Upper lobe of left lung (tissue), 6 donors: ENCODE measurements around the gene ULK4. TPM values are rescaled to one million over a fixed set of nuclear protein-coding genes. Genes with fewer than 3 reads are reported as not detected.
"Not testable (repeated sequence)": the region's sequence is repeated elsewhere in the genome, so short reads cannot be mapped to it uniquely, and the experiment has no call there.

Experiments
- ATAC-seq, 2 donors: fragments of 200-7000 bp; cut with Tn5 transposase; one replicate each; pipeline ENCODE4 v1.9.1; 2022; ENCODE audit warnings: mild to moderate bottlenecking in 2 of 2, moderate library complexity in 2 of 2; ENCODE audit not compliant: low FRiP score in 2 of 2
- DNase-seq, 2 donors: peaks; one replicate each; pipeline ENCODE4 v3.0.0-alpha.2; 2019 to 2020
- H3K27ac ChIP-seq, 4 donors: fragments of 200-600 bp; sonication (generic); one replicate each; pipeline ENCODE4 v1.5.1; 2016 to 2019
- H3K27me3 ChIP-seq, 4 donors: fragments of 200-600 bp; sonication (generic); one replicate each; pipeline ENCODE4 v1.5.1; 2017 to 2019
- H3K36me3 ChIP-seq, 4 donors: fragments of 200-600 bp; sonication (generic); one replicate each; pipeline ENCODE4 v1.5.1; 2016 to 2019
- H3K4me1 ChIP-seq, 4 donors: fragments of 200-600 bp; sonication (generic); one replicate each; pipeline ENCODE4 v1.5.1; 2018 to 2019
- H3K4me3 ChIP-seq, 4 donors: fragments of 200-600 bp; sonication (generic); one replicate each; pipeline ENCODE4 v1.5.1; 2017 to 2019; ENCODE audit warnings: mild to moderate bottlenecking in 2 of 4, moderate library complexity in 1 of 4
- H3K9me3 ChIP-seq, 4 donors: fragments of 200-600 bp; sonication (generic); one replicate each; pipeline ENCODE4 v1.5.1; 2018 to 2019
- CTCF ChIP-seq, 6 experiments: fragments of 450-650 bp in 4 of 6; fragments of 200-600 bp in 2 of 6; sonication (generic) in 2 of 6; IDR thresholded peaks; one replicate each; pipeline ENCODE4 v1.5.1; 2016 to 2019; ENCODE audit warnings: antibody characterized with exemption in 6 of 6
- EP300 ChIP-seq, 4 donors: sonication (generic); formaldehyde crosslinking; IDR thresholded peaks; one replicate each; pipeline ENCODE4 v1.5.1; 2017; ENCODE audit warnings: antibody characterized with exemption in 4 of 4, control low read depth in 2 of 4
- POLR2A ChIP-seq, 4 donors: fragments of 450-650 bp; IDR thresholded peaks; one replicate each; pipeline ENCODE4 v1.5.1; 2016 to 2017; ENCODE audit warnings: antibody characterized with exemption in 4 of 4, mild to moderate bottlenecking in 2 of 4
- POLR2AphosphoS5 ChIP-seq, 2 donors: sonication (generic); formaldehyde crosslinking; IDR thresholded peaks; one replicate each; pipeline ENCODE4 v1.5.1; 2017; ENCODE audit warnings: antibody characterized with exemption in 2 of 2
- WGBS, 2 donors: methylation state at CpG; one replicate each; pipeline ENCODE4 v1.1.5; 2017 to 2018; 5-methylcytosine and 5-hydroxymethylcytosine counted together
- total RNA-seq, 6 donors: library from RNA; depleted of rRNA in 4 of 6; stranded (reverse); fragments of >200 nt in 4 of 6; gene quantifications; one replicate each; pipeline versions ENCODE4 v1.1.0 to v1.2.1, GENCODE V29; 2016 to 2021
- donor health status: DM: no; HTN: no; CAD: no; lungs with moderate emphysema.
- donor health status: DM: no; HTN: yes; CAD: no; lungs with severe emphysema.

The ULK4 gene
- total RNA-seq, 6 donors from 2014 or later: 9.4 to 76.5 (median 28.1) TPM

GRCh38 chr3:41991437-41991836 is 29.5 kb upstream of the ULK4 start:
- Histone ChIP-seq H3K4me3 (no peak overlapping the region), H3K27ac (no peak overlapping the region), H3K27me3 (no peaks in the 10 kb centered on the region), H3K36me3 (no peaks in the 10 kb centered on the region), H3K4me1 (no peaks in the 10 kb centered on the region), H3K9me3 (no peaks in the 10 kb centered on the region)
- TF ChIP-seq CTCF (IDR thresholded peaks at IDR 0.05): no peak
- TF ChIP-seq EP300 (IDR thresholded peaks at IDR 0.05): no peak
- TF ChIP-seq POLR2A (IDR thresholded peaks at IDR 0.05): no peak
- no peak for TF ChIP-seq POLR2AphosphoS5 (IDR thresholded peaks at IDR 0.05)
- WGBS, 2 donors: 82 to 84% methylated on average over 3 of the region's 3 CpGs
- no peak for DNase-seq
- no peak for ATAC-seq

DNA sequence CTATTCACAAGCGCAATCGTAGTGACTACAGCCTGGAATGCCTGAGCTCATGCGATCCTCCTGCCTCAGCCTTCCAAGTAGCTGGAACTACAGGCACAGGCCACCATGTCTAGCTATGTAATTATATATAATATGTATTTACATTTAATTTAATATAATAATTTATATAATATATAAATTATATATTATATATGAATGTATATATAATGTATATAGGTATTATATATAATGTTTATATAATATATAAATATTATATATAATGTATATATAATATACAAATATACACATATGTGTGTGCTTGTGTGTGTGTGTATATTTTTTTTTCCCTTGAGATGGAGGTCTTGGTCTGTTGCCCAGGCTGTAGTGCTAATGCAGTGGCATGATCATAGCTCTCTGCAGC is 27.6 kb upstream of the ULK4 start:
- ATAC-seq (no peak), DNase-seq (no peak)
- no peaks in the 10 kb centered on the region for H3K27me3 ChIP-seq
- no peak overlapping the region for H3K27ac ChIP-seq
- H3K36me3 ChIP-seq: no peaks in the 10 kb centered on the region
- no peak overlapping the region for H3K4me3 ChIP-seq
- no peaks in the 10 kb centered on the region for H3K4me1 ChIP-seq
- H3K9me3 ChIP-seq: no peaks in the 10 kb centered on the region
- TF ChIP-seq CTCF (IDR thresholded peaks at IDR 0.05) (no peak), POLR2A (IDR thresholded peaks at IDR 0.05) (no peak), POLR2AphosphoS5 (IDR thresholded peaks at IDR 0.05) (no peak), EP300 (IDR thresholded peaks at IDR 0.05) (no peak)
- 98% methylated on average over 3 of the region's 3 CpGs for WGBS, 2 donors

- ATAC-seq: no peak
- Histone ChIP-seq H3K36me3 (no peaks in the 10 kb centered on the region), H3K4me3 (no peak overlapping the region), H3K27ac (no peak overlapping the region), H3K4me1 (no peaks in the 10 kb centered on the region), H3K9me3 (no peaks in the 10 kb centered on the region), H3K27me3 (no peaks in the 10 kb centered on the region)
- WGBS, 2 donors: 75 to 83% methylated on average over 5 of the region's 5 CpGs
- TF ChIP-seq POLR2A (IDR thresholded peaks at IDR 0.05): no peak
- no peak for TF ChIP-seq EP300 (IDR thresholded peaks at IDR 0.05)
- no peak for TF ChIP-seq CTCF (IDR thresholded peaks at IDR 0.05)
- TF ChIP-seq POLR2AphosphoS5 (IDR thresholded peaks at IDR 0.05): no peak
- no peak for DNase-seq
Observed at GRCh38 chr3:41987627-41988026, 25.7 kb upstream of the ULK4 start.

- no peak for TF ChIP-seq POLR2AphosphoS5 (IDR thresholded peaks at IDR 0.05)
- no peak for TF ChIP-seq CTCF (IDR thresholded peaks at IDR 0.05)
- TF ChIP-seq POLR2A (IDR thresholded peaks at IDR 0.05): no peak
- no peak for TF ChIP-seq EP300 (IDR thresholded peaks at IDR 0.05)
- no peak for DNase-seq
- ATAC-seq: no peak
- no peaks in the 10 kb centered on the region for H3K36me3 ChIP-seq
- 79% methylated on average over 2 of the region's 2 CpGs for WGBS, 2 donors
- no peaks in the 10 kb centered on the region for H3K9me3 ChIP-seq
- no peak overlapping the region for H3K4me3 ChIP-seq
- H3K27ac ChIP-seq: no peak overlapping the region
- H3K27me3 ChIP-seq: no peaks in the 10 kb centered on the region
- H3K4me1 ChIP-seq: no peaks in the 10 kb centered on the region
Observed at GRCh38 chr3:41986561-41986960, 24.7 kb upstream of the ULK4 start.

DNA sequence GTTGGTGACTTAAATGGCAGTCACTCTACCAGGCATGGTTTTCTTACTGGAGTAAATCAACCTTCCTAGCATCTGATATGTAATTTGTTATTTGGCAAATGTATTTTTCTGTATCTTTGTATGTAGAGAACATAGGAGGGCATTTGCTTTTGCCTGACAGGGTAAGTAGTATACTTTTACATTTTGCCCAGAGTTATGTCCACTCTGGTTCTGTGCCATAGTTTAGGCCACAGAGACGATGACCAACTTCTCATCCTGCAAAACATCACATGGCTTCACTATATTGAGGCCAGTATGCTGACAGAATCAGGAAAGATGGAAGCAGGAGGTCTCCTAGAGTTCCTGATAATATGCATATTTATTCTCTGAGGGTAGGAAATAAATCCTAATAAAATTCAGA is 23.1 kb upstream of the ULK4 start:
- Histone ChIP-seq H3K4me1 (no peaks in the 10 kb centered on the region), H3K27ac (no peak overlapping the region), H3K27me3 (no peaks in the 10 kb centered on the region), H3K9me3 (no peaks in the 10 kb centered on the region), H3K4me3 (no peak overlapping the region), H3K36me3 (no peaks in the 10 kb centered on the region)
- ATAC-seq (no peak), DNase-seq (no peak)
- 83 to 100% methylated on average over 1 of the region's 1 CpG for WGBS, 2 donors
- TF ChIP-seq EP300 (IDR thresholded peaks at IDR 0.05) (no peak), POLR2A (IDR thresholded peaks at IDR 0.05) (no peak), POLR2AphosphoS5 (IDR thresholded peaks at IDR 0.05) (no peak), CTCF (IDR thresholded peaks at IDR 0.05) (no peak)

DNA sequence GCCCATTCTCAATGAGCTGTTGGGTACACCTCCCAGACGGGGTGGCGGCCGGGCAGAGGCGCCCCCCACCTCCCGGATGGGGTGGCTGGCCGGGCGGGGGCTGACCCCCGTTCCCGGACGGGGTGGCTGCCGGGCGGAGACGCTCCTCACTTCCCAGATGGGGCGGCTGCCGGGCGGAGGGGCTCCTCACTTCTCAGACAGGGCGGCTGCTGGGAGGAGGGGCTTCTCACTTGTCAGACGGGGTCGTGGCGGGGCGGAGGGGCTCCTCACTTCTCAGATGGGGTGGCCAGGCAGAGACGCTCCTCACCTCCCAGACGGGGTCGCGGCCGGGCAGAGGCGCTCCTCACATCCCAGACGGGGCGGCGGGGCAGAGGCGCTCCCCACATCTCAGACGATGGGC is 21.2 kb upstream of the ULK4 start:
- not testable (repeated sequence) for H3K36me3 ChIP-seq, H3K27ac ChIP-seq, ATAC-seq, H3K9me3 ChIP-seq, H3K27me3 ChIP-seq, H3K4me1 ChIP-seq, H3K4me3 ChIP-seq
- DNase-seq: peak in 1 of 2 donors; percentile 72
- 89 to 99% methylated on average over 5 to 20 of the region's 32 CpGs for WGBS, 2 donors

GRCh38 chr3:41977401-41977800 is 15.5 kb upstream of the ULK4 start:
- 47% methylated on average over 5 of the region's 5 CpGs for WGBS, 2 donors
- H3K27me3 ChIP-seq, H3K27ac ChIP-seq, H3K36me3 ChIP-seq, H3K4me3 ChIP-seq, H3K9me3 ChIP-seq, H3K4me1 ChIP-seq, DNase-seq, ATAC-seq: not testable (repeated sequence)
